ENCODE measurements around the gene BBS4.

GRCh38 chr15:72700076-72700475 lies 14.1 kb downstream of the BBS4 start:
- TF ChIP-seq YY1 (IDR thresholded peaks at IDR 0.05; ENCODE audit: insufficient read depth, insufficient read length) (no peak), ZNF274 (IDR thresholded peaks at IDR 0.05; ENCODE audit: low read depth, low read length) (no peak)

All from NT2/D1 (cell line).